Activated naive CD4-positive, alpha-beta T cell treated with anti-CD3 and anti-CD28 coated beads, Interleukin-2, amount 10 ng/mL, durations not matched to agents 7 days and 5 days (primary cell): ENCODE measurements around the gene METTL5.
"Not testable (repeated sequence)": the region's sequence is repeated elsewhere in the genome, so short reads cannot be mapped to it uniquely, and the experiment has no call there.

Experiments used
- CTCF ChIA-PET: fragments of 350-600 bp; sonication (Branson Sonifier 250); formaldehyde crosslinking; loops from one replicate; lab custom pipeline; 2021; ENCODE audit warnings: antibody characterized with exemption; lab: Charles Lee
- DNase-seq: peaks from one replicate; pipeline ENCODE4 v3.0.0-alpha.2; 2020
- H3K27ac Mint-ChIP-seq: one replicate; pipeline ENCODE4 v1.8.0; 2021; ENCODE audit warnings: mild to moderate bottlenecking, moderate library complexity, mixed read lengths
- H3K27me3 Mint-ChIP-seq: one replicate; pipeline ENCODE4 v1.8.0; 2021; ENCODE audit warnings: mild to moderate bottlenecking, mixed read lengths
- H3K36me3 Mint-ChIP-seq: one replicate; pipeline ENCODE4 v1.8.0; 2021; ENCODE audit warnings: mixed read lengths
- H3K4me1 Mint-ChIP-seq: one replicate; pipeline ENCODE4 v1.8.0; 2021; ENCODE audit warnings: mixed read lengths
- H3K4me3 Mint-ChIP-seq: one replicate; pipeline ENCODE4 v1.8.0; 2021; ENCODE audit warnings: mild to moderate bottlenecking, moderate library complexity, mixed read lengths
- H3K9me3 Mint-ChIP-seq: one replicate; pipeline ENCODE4 v1.8.0; 2021; ENCODE audit warnings: mixed read lengths

The METTL5 gene

GRCh38 chr2:169848959-169849693, 24.4 kb upstream of the METTL5 start:
- H3K4me3 Mint-ChIP-seq, H3K27me3 Mint-ChIP-seq, DNase-seq, CTCF ChIA-PET, H3K4me1 Mint-ChIP-seq, H3K9me3 Mint-ChIP-seq, H3K27ac Mint-ChIP-seq: not testable (repeated sequence)
- H3K36me3 Mint-ChIP-seq = peaks cover 21% of the 10 kb centered on the region

- Mint-ChIP-seq H3K27ac (no peak overlapping the region), H3K4me1 (peaks cover 7% of the 10 kb centered on the region), H3K36me3 (peaks cover 24% of the 10 kb centered on the region), H3K4me3 (no peak overlapping the region), H3K9me3 (peaks cover 3% of the 10 kb centered on the region), H3K27me3 (no peaks in the 10 kb centered on the region)
- DNase-seq = no peak
- CTCF ChIA-PET = no interaction called here
These were observed 20.3 kb upstream of the METTL5 start for GRCh38 chr2:169845016-169845415.

- peaks cover 11% of the 10 kb centered on the region for H3K36me3 Mint-ChIP-seq
- H3K27ac Mint-ChIP-seq, CTCF ChIA-PET, H3K4me1 Mint-ChIP-seq, H3K27me3 Mint-ChIP-seq, H3K4me3 Mint-ChIP-seq, H3K9me3 Mint-ChIP-seq, DNase-seq: not testable (repeated sequence)
These were observed 16.9 kb upstream of the METTL5 start for GRCh38 chr2:169841625-169842024.

- no peaks in the 10 kb centered on the region for H3K9me3 Mint-ChIP-seq
- no peaks in the 10 kb centered on the region for H3K27me3 Mint-ChIP-seq
- DNase-seq = no peak
- CTCF ChIA-PET = no interaction called here
- H3K4me3 Mint-ChIP-seq = no peak overlapping the region
- no peak overlapping the region for H3K27ac Mint-ChIP-seq
- no peaks in the 10 kb centered on the region for H3K4me1 Mint-ChIP-seq
- H3K36me3 Mint-ChIP-seq = peaks cover 9% of the 10 kb centered on the region
These were observed 16.0 kb upstream of the METTL5 start for GRCh38 chr2:169840747-169841142.

- Mint-ChIP-seq H3K36me3 (peaks cover 9% of the 10 kb centered on the region), H3K27me3 (no peaks in the 10 kb centered on the region), H3K27ac (no peak overlapping the region), H3K4me1 (no peaks in the 10 kb centered on the region), H3K9me3 (no peaks in the 10 kb centered on the region), H3K4me3 (no peak overlapping the region)
- no peak for DNase-seq
- CTCF ChIA-PET = interaction anchor here (1.1 kb wide), 1 partner anchor 37 kb away, joined by 3 read pairs; no protein-coding TSS in a partner anchor
These were observed 15.4 kb upstream of the METTL5 start for GRCh38 chr2:169839954-169840746.

GRCh38 chr2:169838743-169839489, 14.2 kb upstream of the METTL5 start:
- Mint-ChIP-seq H3K9me3 (no peaks in the 10 kb centered on the region), H3K4me3 (no peak overlapping the region), H3K4me1 (peaks cover 4% of the 10 kb centered on the region), H3K36me3 (peaks cover 9% of the 10 kb centered on the region), H3K27me3 (no peaks in the 10 kb centered on the region), H3K27ac (no peak overlapping the region)
- CTCF ChIA-PET = interaction anchor here (1.1 kb wide), 1 partner anchor 38 kb away, joined by 3 read pairs; no protein-coding TSS in a partner anchor
- DNase-seq = no peak

GRCh38 chr2:169834401-169834800, 9.7 kb upstream of the METTL5 start:
- H3K27me3 Mint-ChIP-seq = no peaks in the 10 kb centered on the region
- CTCF ChIA-PET = interaction anchor here (1.1 kb wide), 1 partner anchor 9 kb away, joined by 3 read pairs; no protein-coding TSS in a partner anchor
- H3K4me1 Mint-ChIP-seq = peaks cover 11% of the 10 kb centered on the region
- peaks cover 11% of the 10 kb centered on the region for H3K36me3 Mint-ChIP-seq
- no peak overlapping the region for H3K27ac Mint-ChIP-seq
- DNase-seq = no peak
- H3K9me3 Mint-ChIP-seq = no peaks in the 10 kb centered on the region
- no peak overlapping the region for H3K4me3 Mint-ChIP-seq

- H3K27ac Mint-ChIP-seq = peak overlapping the region; percentile 83
- peaks cover 10% of the 10 kb centered on the region for H3K36me3 Mint-ChIP-seq
- DNase-seq = peak; percentile 67
- H3K4me3 Mint-ChIP-seq = peak overlapping the region; percentile 89
- CTCF ChIA-PET = interaction anchor here (0.6 to 1.1 kb wide), 3 partner anchors 12 to 720 kb away, joined by 3 to 4 read pairs (median 3); no protein-coding TSS in a partner anchor
- H3K9me3 Mint-ChIP-seq = no peaks in the 10 kb centered on the region
- H3K4me1 Mint-ChIP-seq = peaks cover 43% of the 10 kb centered on the region
- no peaks in the 10 kb centered on the region for H3K27me3 Mint-ChIP-seq
These were observed 3.6 kb upstream of the METTL5 start for GRCh38 chr2:169828141-169828811.

GRCh38 chr2:169827272-169828140, 2.8 kb upstream of the METTL5 start, which contains the start of gene UBR3:
UBR3 (plus strand) TSS chr2:169827454; CDS start chr2:169827508, 54 bp downstream.
- Mint-ChIP-seq H3K9me3 (no peaks in the 10 kb centered on the region), H3K4me1 (peaks cover 51% of the 10 kb centered on the region), H3K27me3 (no peaks in the 10 kb centered on the region), H3K27ac (peak within 1 kb of the TSS; percentile 83), H3K4me3 (peak within 1 kb of the TSS; percentile 89), H3K36me3 (peaks cover 16% of the 10 kb centered on the region)
- peak; percentile 93 for DNase-seq
- CTCF ChIA-PET = interaction anchor here (0.6 to 1.1 kb wide), 2 partner anchors 49 to 50 kb away, joined by 3 read pairs; no protein-coding TSS in a partner anchor

- H3K36me3 Mint-ChIP-seq = peaks cover 24% of the 10 kb centered on the region
These were observed 721 bp downstream of the METTL5 start for GRCh38 chr2:169823996-169824372.

GRCh38 chr2:169822785-169823392, 1.8 kb downstream of the METTL5 start:
- Mint-ChIP-seq H3K36me3 (peaks cover 30% of the 10 kb centered on the region), H3K9me3 (no peaks in the 10 kb centered on the region), H3K27ac (no peak overlapping the region), H3K4me1 (peaks cover 52% of the 10 kb centered on the region), H3K27me3 (no peaks in the 10 kb centered on the region), H3K4me3 (peak overlapping the region; percentile 82)
- CTCF ChIA-PET = interaction anchor here (0.5 to 1.3 kb wide), 2 partner anchors 14 to 265 kb away, joined by 3 read pairs; no protein-coding TSS in a partner anchor
- no peak for DNase-seq

More at GRCh38 chr2:169823996-169824372, 721 bp downstream of the METTL5 start:
- Mint-ChIP-seq H3K27me3 (no peaks in the 10 kb centered on the region), H3K9me3 (no peaks in the 10 kb centered on the region), H3K4me3 (peak overlapping the region; percentile 82), H3K4me1 (peaks cover 60% of the 10 kb centered on the region), H3K27ac (peak overlapping the region; percentile 62)
- CTCF ChIA-PET = interaction anchor here (0.8 to 2.4 kb wide), 6 partner anchors 9 to 104 kb away, joined by 3 to 10 read pairs (median 5); partner anchors contain the start of gene SSB
- DNase-seq = peak; percentile 25

- no peak overlapping the region for H3K27ac Mint-ChIP-seq
- H3K27me3 Mint-ChIP-seq = no peaks in the 10 kb centered on the region
- DNase-seq = no peak
- peaks cover 38% of the 10 kb centered on the region for H3K36me3 Mint-ChIP-seq
- CTCF ChIA-PET = interaction anchor here (1.3 kb wide), 1 partner anchor 264 kb away, joined by 3 read pairs; no protein-coding TSS in a partner anchor
- peaks cover 53% of the 10 kb centered on the region for H3K4me1 Mint-ChIP-seq
- peaks cover 6% of the 10 kb centered on the region for H3K9me3 Mint-ChIP-seq
- H3K4me3 Mint-ChIP-seq = no peak overlapping the region
These were observed 2.7 kb downstream of the METTL5 start for GRCh38 chr2:169822036-169822435.
